ENCODE data around the gene LEMD2. TPM values are rescaled to one million over a fixed set of nuclear protein-coding genes. Genes with fewer than 3 reads are reported as not detected.

The LEMD2 gene
- total RNA-seq, 1 experiment from 2014 or later: 62.9 TPM

- Mint-ChIP-seq H3K27me3 (ENCODE audit: low read depth) (peaks cover 9% of the 10 kb centered on the region; the same call in 1 of the 2 replicates), H3K4me1 (peaks cover 47% of the 10 kb centered on the region), H3K4me3 (no peak overlapping the region), H3K9me3 (no peaks in the 10 kb centered on the region), H3K27ac (no peak overlapping the region; the same call in 1 of the 2 replicates), H3K36me3 (no peaks in the 10 kb centered on the region)
- no peak for TF ChIP-seq ATF2 (CRISPR knock-in tag; IDR thresholded peaks at IDR 0.05; ENCODE audit: borderline replicate concordance, low read depth)
- CTCF ChIA-PET: interaction anchor here (0.7 to 2.3 kb wide), 9 partner anchors 10 to 87 kb away, joined by 3 to 14 read pairs (median 3); partner anchors contain the start of gene UQCC2
- POLR2A ChIA-PET: no interaction called here
- no peak for DNase-seq (ENCODE audit: low spot score)
- ATAC-seq: no peak; the same call in 1 of the 2 replicates
Measured at GRCh38 chr6:33798343-33798848, 9.5 kb upstream of the LEMD2 start.

- no peak overlapping the region for H3K4me3 Mint-ChIP-seq
- ATAC-seq (no peak), DNase-seq (ENCODE audit: low spot score) (no peak)
- peak overlapping the region; percentile 1 for H3K27ac Mint-ChIP-seq
- no peaks in the 10 kb centered on the region for H3K9me3 Mint-ChIP-seq
- H3K36me3 Mint-ChIP-seq: no peaks in the 10 kb centered on the region
- H3K27me3 Mint-ChIP-seq (ENCODE audit: low read depth): peaks cover 9% of the 10 kb centered on the region; the same call in 1 of the 2 replicates
- H3K4me1 Mint-ChIP-seq: peaks cover 51% of the 10 kb centered on the region
- ChIA-PET CTCF (interaction anchor here (0.7 to 2.3 kb wide), 8 partner anchors 15 to 86 kb away, joined by 3 to 14 read pairs (median 4); partner anchors contain the start of gene UQCC2), POLR2A (no interaction called here)
- no peak for TF ChIP-seq ZNF512 (CRISPR knock-in tag; IDR thresholded peaks at IDR 0.05; ENCODE audit: borderline replicate concordance)
- TF ChIP-seq ZNF532 (CRISPR knock-in tag; IDR thresholded peaks at IDR 0.05; ENCODE audit: borderline replicate concordance): no peak
- no peak for TF ChIP-seq AR (CRISPR knock-in tag; IDR thresholded peaks at IDR 0.05)
- TF ChIP-seq RELA (CRISPR knock-in tag; IDR thresholded peaks at IDR 0.05; ENCODE audit: borderline replicate concordance): no peak
- no peak for TF ChIP-seq NR3C1 (CRISPR knock-in tag; conservative IDR thresholded peaks at IDR 0.05; ENCODE audit: low read depth)
- TF ChIP-seq ZNF121 (CRISPR knock-in tag; IDR thresholded peaks at IDR 0.05): no peak
- TF ChIP-seq GABPB1 (CRISPR knock-in tag; IDR thresholded peaks at IDR 0.05): no peak
- no peak for TF ChIP-seq HMGA2 (CRISPR knock-in tag; IDR thresholded peaks at IDR 0.05)
- no peak for TF ChIP-seq CDX4 (CRISPR knock-in tag; IDR thresholded peaks at IDR 0.05; ENCODE audit: borderline replicate concordance)
- TF ChIP-seq ZNF317 (CRISPR knock-in tag; IDR thresholded peaks at IDR 0.05; ENCODE audit: borderline replicate concordance, low read depth): no peak
- TF ChIP-seq NFYB (CRISPR knock-in tag; conservative IDR thresholded peaks at IDR 0.05; ENCODE audit: low read depth): no peak
- no peak for TF ChIP-seq RORB (CRISPR knock-in tag; IDR thresholded peaks at IDR 0.05)
- TF ChIP-seq PRRX2 (CRISPR knock-in tag; IDR thresholded peaks at IDR 0.05): no peak
- no peak for TF ChIP-seq OVOL2 (CRISPR knock-in tag; IDR thresholded peaks at IDR 0.05; ENCODE audit: borderline replicate concordance)
- TF ChIP-seq ZNF281 (CRISPR knock-in tag; IDR thresholded peaks at IDR 0.05): no peak
- no peak for TF ChIP-seq CTCF (IDR thresholded peaks at IDR 0.05)
Measured at GRCh38 chr6:33797626-33798342, 8.9 kb upstream of the LEMD2 start.

All from WTC11 (cell line).